ENCODE data around the gene EFCAB11. TPM values are rescaled to one million over a fixed set of nuclear protein-coding genes. Genes with fewer than 3 reads are reported as not detected.

EFCAB11 gene
- total and polyA plus RNA-seq, 9 of the 15 experiments (the other 6 are each of a cell fraction or from before 2014, with no cell fraction given) = 13.4 to 37.9 (median 17.4) TPM

GRCh38 chr14:89927186-89927865, 27.2 kb downstream of the EFCAB11 start (continued):
- TF ChIP-seq REST (IDR thresholded peaks at IDR 0.05; ENCODE audit: borderline replicate concordance) = no peak
- TF ChIP-seq REST (CRISPR knock-in tag; IDR thresholded peaks at IDR 0.05; ENCODE audit: low read depth) = no peak
- TF ChIP-seq SMARCC2 (IDR thresholded peaks at IDR 0.05; ENCODE audit: low read depth) = no peak
- no peak for TF ChIP-seq ZNF445 (CRISPR knock-in tag; IDR thresholded peaks at IDR 0.05; ENCODE audit: low read depth)
- no peak for TF ChIP-seq SMARCA5 (IDR thresholded peaks at IDR 0.05)
- no peak for TF ChIP-seq DPF2 (IDR thresholded peaks at IDR 0.05)
- TF ChIP-seq THAP7 (CRISPR knock-in tag; IDR thresholded peaks at IDR 0.05) = no peak
